IPS-15b (cell line): ENCODE results near the gene ALG1.
"Not testable (repeated sequence)": the region's sequence is repeated elsewhere in the genome, so short reads cannot be mapped to it uniquely, and the experiment has no call there.

Source experiments
- H3K27me3 ChIP-seq: one replicate; pipeline ENCODE4 v1.6.1; 2013; ENCODE audit warnings: low read length; ENCODE audit not compliant: control insufficient read depth, insufficient read depth
- H3K36me3 ChIP-seq: one replicate; pipeline ENCODE4 v1.6.1; 2013; ENCODE audit warnings: low read length; ENCODE audit not compliant: control insufficient read depth, insufficient read depth
- H3K4me1 ChIP-seq: one replicate; pipeline ENCODE4 v1.6.1; 2013; ENCODE audit warnings: mild to moderate bottlenecking, low read length; ENCODE audit not compliant: control insufficient read depth, insufficient read depth
- H3K4me3 ChIP-seq: one replicate; pipeline ENCODE4 v1.5.1; 2013; ENCODE audit warnings: low read depth, low read length
- H3K9ac ChIP-seq: one replicate; pipeline ENCODE4 v1.6.1; 2013; ENCODE audit warnings: low read depth, mild to moderate bottlenecking, low read length
- H3K9me3 ChIP-seq: one replicate; pipeline ENCODE4 v1.6.1; 2013; ENCODE audit warnings: mild to moderate bottlenecking, low read length; ENCODE audit not compliant: control insufficient read depth, insufficient read depth

Gene ALG1

DNA sequence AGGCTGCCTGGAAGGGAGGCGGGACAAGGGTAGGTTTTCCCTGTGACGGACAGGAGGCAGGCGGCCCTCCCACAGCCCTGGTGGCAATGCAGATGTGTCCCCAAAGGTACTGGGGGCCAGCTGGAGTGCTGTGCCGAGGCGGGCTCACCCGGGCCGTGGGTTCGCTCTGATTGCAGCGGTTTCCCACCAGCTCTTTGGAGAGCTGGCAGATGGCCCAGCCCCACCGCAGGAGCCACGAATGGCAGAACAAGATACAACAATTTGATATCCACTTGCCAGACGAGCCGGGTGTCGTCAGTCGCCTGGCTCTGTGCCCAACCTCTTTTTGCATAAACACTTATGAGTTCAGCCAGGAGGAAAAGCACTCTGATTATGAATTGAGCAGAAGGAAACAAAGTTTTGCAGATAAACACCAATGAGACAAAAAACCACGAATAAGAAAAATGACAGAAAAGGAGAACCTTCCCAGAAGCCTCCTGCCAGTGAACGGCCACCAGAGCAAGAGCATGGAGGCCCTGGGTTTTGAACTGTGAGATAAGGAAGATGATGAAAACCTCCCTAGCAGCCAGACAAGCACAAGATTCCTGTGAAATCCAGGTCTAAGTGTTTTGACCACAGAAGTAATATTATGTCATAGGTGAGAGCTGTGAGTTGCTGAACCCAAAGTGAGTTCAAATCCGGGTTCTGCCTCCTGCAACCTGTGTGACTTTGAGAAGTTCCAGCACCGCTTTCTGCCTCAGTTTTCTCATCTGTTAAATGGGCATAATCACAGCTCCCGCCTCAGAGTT is 45.9 kb downstream of the ALG1 start:
- not testable (repeated sequence) for H3K27me3 ChIP-seq, H3K9me3 ChIP-seq, H3K4me3 ChIP-seq, H3K9ac ChIP-seq, H3K4me1 ChIP-seq, H3K36me3 ChIP-seq

DNA sequence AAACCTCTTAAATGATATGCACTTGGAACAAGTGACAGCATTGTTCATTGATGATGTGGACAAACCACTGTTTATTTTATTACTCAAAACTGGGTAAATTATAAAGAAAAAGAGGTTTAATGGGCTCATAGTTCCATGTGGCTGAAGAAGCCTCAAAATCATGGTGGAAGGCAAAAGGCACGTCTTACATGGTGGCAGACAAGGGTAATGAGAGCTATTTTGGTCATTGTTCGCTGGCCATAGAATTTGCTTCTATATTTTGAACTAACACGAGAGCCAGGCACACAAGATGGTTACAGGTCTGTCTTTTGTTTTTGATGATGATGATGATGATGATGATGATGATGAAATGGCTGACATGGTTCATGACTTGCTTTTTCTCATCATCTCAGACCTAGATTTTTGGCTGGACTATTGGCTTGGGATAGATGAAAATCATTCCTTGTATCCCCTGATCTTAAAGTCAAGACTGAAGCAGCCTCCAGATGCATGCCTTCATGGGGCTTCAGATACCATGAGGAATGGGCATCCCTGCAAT is 59.9 kb downstream of the ALG1 start:
- not testable (repeated sequence) for H3K9ac ChIP-seq, H3K27me3 ChIP-seq, H3K4me1 ChIP-seq, H3K9me3 ChIP-seq, H3K36me3 ChIP-seq, H3K4me3 ChIP-seq

DNA sequence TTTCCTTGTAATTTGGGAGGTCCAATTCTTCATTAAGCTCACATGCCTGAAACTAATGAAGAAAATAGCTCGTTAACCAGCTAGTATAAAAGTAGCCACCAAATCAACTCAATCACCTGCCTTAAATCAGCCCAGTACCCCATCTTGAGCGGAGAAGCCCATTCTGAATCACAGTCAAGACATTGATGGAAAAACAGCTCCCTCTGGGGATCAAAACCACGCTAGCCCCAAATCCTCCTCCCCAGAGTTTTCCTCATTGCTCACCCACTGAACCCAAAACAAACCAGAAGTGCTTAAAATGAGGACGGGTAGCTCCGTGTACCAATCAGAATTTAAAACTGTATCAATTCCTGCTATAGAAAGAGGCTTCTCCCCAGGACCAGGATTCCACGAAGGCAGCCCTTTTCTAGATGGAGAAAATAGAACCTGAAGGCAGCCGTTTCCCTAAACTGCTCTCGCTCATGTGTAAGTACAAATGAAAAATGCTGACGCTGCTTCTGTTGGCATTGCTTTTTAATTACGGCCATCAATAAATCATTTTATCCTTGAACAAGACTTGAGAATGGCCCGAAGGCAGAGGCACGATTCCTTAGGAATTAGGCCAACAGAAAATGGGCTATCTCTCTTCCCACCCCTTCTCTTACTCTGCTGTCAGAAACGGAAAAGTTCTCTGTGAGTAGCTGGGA is 61.4 kb downstream of the ALG1 start:
- H3K9me3 ChIP-seq, H3K4me1 ChIP-seq, H3K9ac ChIP-seq, H3K27me3 ChIP-seq, H3K4me3 ChIP-seq, H3K36me3 ChIP-seq: not testable (repeated sequence)

DNA sequence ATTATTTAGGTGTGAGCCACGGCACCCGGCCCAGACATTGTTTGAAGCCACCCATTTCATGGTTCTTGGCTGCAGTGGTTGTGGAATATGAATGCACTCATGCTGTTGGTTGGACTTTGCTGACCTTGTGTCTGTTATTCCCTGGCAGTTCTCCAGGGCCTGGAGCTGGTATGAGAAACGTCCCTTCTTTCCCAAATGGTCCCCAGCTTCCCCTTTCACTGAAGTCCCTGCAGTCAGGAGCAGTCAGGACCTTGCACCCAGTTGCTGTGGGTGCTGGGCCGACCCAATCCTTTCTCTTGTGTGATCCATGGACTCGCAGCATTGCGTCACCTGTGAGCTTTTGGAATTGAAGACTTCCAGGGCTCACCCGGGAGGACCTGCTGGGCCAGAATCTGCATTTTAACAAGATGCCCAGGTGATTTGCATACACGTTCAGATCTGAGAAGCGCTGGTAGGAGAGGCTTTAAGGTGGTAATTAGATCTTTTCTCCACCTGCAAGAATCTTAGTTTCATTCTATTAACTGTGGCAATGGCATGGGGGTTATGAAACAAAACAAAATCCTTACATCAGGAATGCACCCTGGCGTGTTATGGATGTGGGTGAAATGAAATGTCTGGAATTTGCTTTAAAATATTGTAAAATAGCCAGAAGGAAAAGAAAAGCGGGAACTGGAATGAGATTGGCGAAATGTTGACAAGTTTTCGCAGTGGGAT is 63.3 kb downstream of the ALG1 start:
- H3K4me3 ChIP-seq, H3K9me3 ChIP-seq, H3K9ac ChIP-seq, H3K36me3 ChIP-seq, H3K27me3 ChIP-seq, H3K4me1 ChIP-seq: not testable (repeated sequence)
